SU-DHL-6 (cell line): ENCODE data around the gene PTGES3.

Experiments
- EZH2phosphoT487 ChIP-seq: fragments of 200-600 bp; sonication (generic), shearing (Covaris generic); conservative IDR thresholded peaks from 2 replicates; pipeline ENCODE4 v1.6.1; 2018; ENCODE audit warnings: mild to moderate bottlenecking, antibody characterized with exemption, low read length, moderate library complexity, mixed read lengths
- TF ChIP-seq, protein P1 (sequence below): fragments of 200-600 bp; sonication (generic); IDR thresholded peaks from one replicate; pipeline ENCODE4 v1.5.1; 2017; ENCODE audit warnings: antibody characterized with exemption, mild to moderate bottlenecking, low read length, moderate library complexity; ENCODE audit not compliant: insufficient read depth, poor library complexity, severe bottlenecking

GRCh38 chr12:56645201-56645716 lies 42.8 kb downstream of the PTGES3 start:
- TF ChIP-seq, protein P1, sequence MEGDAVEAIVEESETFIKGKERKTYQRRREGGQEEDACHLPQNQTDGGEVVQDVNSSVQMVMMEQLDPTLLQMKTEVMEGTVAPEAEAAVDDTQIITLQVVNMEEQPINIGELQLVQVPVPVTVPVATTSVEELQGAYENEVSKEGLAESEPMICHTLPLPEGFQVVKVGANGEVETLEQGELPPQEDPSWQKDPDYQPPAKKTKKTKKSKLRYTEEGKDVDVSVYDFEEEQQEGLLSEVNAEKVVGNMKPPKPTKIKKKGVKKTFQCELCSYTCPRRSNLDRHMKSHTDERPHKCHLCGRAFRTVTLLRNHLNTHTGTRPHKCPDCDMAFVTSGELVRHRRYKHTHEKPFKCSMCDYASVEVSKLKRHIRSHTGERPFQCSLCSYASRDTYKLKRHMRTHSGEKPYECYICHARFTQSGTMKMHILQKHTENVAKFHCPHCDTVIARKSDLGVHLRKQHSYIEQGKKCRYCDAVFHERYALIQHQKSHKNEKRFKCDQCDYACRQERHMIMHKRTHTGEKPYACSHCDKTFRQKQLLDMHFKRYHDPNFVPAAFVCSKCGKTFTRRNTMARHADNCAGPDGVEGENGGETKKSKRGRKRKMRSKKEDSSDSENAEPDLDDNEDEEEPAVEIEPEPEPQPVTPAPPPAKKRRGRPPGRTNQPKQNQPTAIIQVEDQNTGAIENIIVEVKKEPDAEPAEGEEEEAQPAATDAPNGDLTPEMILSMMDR = no peak
- TF ChIP-seq EZH2phosphoT487 = no peak
